ENCODE measurements around the gene ZNF789.

ZNF789 gene

GRCh38 chr7:99514050-99514449 lies 41.4 kb downstream of the ZNF789 start:
- no peak for DNase-seq

DNA sequence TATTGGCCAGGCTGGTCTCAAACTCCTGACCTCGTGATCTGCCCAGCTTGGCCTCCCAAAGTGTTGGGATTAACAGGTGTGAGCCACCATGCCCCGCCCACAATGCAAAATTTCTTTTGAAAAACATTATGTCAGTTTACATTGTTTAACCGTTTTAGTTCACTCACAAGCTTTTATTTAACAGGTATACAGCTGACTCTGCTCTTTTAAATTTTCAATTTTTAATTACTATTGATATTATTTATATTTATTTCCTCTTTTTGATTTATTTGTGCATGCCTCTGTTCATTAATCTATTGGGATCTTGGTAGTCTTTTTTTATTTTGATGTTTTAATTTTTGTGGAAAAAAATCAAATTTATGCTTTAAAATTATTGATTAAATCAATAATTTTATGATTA lies 48.7 kb downstream of the ZNF789 start:
- no peak for DNase-seq

GRCh38 chr7:99525713-99526440 lies 53.2 kb downstream of the ZNF789 start:
- DNase-seq = no peak

GRCh38 chr7:99531354-99531765 lies 58.7 kb downstream of the ZNF789 start:
- no peak for DNase-seq

- DNase-seq = no peak
Observed at GRCh38 chr7:99535667-99536066, 63.0 kb downstream of the ZNF789 start.
